ENCODE results near the gene ZMYM4.

- TF ChIP-seq CTCF (IDR thresholded peaks at IDR 0.05) (no peak), POLR2A (IDR thresholded peaks at IDR 0.05) (no peak)
Observed at GRCh38 chr1:35350872-35351271, 82.4 kb downstream of the ZMYM4 start.
